HG03432 (cell line): Measurements from ENCODE around the gene NKD1.
"Not testable (repeated sequence)": the region's sequence is repeated elsewhere in the genome, so short reads cannot be mapped to it uniquely, and the experiment has no call there.

ENCODE experiments used
- ATAC-seq: cut with Tn5 transposase; IDR thresholded peaks from one replicate; pipeline ENCODE4 v1.9.1; 2021; ENCODE audit warnings: mild to moderate bottlenecking, moderate library complexity; ENCODE audit not compliant: unreplicated experiment

The NKD1 gene, protein sequence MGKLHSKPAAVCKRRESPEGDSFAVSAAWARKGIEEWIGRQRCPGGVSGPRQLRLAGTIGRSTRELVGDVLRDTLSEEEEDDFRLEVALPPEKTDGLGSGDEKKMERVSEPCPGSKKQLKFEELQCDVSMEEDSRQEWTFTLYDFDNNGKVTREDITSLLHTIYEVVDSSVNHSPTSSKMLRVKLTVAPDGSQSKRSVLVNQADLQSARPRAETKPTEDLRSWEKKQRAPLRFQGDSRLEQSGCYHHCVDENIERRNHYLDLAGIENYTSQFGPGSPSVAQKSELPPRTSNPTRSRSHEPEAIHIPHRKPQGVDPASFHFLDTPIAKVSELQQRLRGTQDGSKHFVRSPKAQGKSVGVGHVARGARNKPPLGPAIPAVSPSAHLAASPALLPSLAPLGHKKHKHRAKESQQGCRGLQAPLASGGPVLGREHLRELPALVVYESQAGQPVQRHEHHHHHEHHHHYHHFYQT

DNA sequence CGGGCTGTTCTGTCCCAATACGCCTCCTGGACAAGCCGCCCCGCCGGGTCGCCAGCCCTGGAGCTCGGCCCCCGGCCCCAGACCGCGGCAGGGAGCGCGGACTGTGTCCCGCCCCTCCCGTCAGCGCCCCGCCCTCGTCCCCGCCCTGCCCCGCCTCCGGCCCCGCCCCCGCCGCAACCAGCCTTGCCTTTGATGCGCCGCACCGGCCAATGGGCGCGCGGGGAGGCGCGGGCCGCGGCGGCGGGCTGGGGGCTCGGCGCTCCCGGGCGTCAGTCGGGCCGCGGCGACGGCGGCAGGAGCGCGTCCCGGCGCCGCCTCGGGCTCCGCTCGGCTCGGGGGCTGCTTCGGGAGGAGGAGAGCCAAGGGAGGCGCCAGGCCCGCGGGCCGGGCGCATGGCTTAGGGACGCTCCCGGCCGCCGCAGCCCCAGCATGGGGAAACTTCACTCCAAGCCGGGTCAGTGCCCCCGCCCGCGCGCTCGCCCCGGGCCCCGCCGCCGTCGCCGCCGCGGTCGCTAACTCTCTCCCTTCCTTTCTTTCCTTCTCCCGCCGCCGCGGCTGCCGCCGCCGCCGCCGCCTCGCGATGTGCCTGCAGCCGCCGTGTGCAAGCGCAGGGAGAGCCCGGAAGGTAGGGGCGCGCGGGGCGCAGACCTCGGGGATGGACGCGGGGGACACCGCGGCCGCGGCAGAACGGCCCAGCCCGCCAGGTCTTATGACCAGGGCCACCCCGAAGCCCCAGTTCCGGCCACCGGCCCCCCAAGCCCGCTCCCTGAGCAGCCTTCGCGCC is at the start of gene NKD1:
Gene NKD1 (plus strand): TSS at position 272 of the 784 bp plus-strand sequence. CDS start 158 bp downstream, at position 430.
- ATAC-seq: peak; percentile 89

DNA sequence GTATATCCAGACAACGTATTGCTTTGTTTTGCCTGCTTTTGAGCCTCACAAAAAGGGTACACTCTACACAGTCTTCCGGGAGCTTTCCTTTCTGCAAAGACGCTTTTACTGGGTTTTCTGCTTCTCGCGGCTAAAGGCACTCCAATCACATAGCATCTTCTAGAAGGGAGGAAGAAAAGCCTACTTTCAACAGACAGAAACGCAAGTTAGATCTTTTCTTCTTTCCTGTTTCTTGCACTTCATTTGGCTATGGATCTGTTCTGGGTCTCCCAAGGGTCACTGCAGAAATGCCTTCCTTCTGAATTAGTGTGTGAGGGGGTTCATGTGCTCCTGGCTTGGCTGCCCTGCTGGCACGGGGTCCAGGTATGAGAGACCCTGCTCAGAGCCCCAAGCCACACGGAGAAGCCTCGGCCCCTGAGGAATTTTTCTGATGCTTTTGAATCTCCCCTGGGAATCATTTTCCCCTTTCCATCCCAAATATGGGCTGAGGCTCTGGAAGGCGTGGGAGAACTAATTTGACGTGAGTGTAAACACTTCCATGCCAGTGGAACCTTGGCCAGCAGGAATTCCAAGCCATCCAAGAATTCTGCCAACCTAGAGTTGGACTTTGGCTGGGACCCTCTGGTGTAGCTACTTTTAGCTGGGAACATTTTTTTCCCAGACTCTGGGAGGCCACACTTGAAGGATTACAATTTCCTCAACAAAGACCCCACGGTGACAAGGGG is 49.6 kb upstream of the NKD1 start:
- no peak for ATAC-seq

DNA sequence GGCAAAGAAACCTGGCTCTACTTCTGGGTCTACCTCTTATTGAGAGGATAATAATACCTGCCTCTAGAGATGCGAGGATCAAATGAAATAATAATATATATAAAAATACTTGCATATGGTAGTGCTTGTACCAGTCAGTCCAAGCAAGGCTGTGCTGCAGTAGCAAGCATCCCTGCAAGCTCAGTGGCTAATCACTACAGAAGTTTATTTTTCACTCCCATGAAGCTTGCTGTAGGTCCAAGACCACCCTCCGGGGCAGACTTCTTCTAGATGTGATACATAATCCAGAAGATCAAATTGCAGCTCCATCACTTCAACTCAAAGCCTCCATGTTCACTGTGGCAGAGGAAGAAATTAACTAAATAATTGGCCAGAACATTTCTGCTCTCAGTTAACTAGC is 48.9 kb upstream of the NKD1 start:
- no peak for ATAC-seq

DNA sequence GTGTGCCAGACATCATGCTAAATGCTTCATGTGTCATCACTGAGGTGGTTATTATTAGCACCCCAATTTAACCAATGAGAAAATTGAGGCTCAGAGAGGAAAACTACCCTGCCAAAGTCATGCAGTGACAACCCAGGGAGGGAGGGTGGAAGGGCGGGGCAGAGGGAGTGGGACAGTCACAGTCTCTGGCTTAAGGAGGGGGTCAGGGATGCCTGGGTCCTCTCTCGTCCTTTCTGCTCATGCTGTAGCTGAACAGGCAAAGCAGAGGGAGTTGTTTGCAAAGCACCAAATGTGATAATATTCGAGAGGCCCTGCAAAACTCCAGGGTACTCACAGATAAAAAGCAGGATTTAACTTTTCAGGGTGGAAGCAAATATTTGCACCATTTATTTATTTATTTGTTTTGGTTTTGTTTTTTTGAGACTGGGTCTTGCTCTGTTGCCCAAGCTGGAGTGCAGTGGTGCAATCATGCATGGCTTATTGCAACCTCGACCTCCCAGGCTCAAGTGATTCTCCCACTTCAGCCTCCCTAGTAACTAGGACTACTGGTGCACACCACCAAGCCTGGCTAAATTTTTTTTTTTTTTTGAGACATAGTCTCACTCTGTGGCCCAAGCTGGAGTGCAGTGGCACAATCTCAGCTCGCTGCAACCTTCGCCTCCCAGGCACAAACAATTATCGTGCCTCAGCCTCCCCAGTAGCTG is 47.9 kb upstream of the NKD1 start:
- no peak for ATAC-seq

DNA sequence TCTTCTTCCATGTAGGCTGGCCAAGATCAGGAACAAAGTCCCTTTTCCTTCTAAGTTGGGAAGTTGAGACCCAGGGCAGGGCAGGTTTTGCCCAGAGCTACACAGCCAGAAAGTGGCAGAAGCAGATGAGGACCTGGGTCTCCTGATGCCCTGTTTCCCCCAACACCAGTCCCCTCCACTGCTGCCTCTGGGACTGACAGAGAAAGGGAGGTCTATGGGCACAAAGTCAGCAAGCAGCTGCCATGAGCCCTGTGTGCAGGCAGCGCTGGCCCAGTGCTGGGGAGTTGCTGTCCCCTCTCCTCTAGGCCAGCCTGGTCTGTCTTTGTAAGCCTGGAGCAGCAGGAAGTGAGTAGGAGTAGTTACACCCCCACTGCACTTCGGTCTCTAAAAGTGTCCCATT is 46.9 kb upstream of the NKD1 start:
- ATAC-seq: no peak

DNA sequence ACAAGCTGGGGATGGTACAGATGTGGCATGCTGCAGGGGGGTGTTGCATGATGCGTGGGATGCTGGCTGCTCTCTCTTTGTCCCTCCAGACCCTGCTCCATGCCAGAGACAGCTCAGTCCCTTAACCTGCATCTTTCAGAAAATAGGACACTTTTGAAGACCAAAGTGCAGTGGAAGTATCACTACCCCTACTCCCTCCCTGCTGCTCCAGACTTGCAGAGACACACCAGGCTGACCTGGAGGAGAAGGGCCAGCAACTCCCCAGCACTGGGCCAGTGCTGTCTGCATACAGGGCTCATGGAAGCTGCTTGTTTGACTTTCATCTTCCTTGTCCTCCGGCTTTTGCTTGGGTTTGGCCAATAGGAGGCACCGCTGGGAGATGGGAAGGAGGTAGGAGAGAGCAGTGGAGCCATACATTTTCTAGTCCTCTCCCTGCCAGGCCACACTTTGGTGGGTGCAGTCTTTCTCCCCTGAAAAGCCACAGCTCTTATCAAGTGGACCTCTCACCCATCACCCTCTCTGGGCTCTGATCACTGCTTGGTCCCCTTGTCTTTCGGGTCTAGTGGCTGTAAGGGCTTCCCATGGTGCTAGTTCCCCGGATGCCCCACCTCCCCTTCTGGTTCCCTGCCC is 46.1 kb upstream of the NKD1 start:
- ATAC-seq: no peak

DNA sequence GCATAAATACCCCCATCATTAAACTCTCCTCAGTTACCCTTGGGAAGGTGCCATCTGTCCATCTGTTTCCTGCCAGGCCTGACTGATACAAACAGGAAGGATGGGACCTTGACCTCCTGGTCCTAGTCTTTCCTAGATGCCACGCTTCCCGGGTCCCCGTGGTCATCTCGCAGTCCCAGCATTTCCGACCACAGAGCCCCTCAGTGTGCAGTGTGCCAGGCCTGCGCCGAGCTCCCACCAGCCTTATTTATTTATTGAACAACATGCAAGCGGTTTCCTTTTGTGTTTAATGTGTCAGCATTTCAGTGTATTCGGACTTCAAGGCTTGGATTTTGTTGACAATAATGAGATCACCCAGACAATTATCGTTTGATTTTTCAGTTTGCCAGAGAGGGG is 45.6 kb upstream of the NKD1 start:
- ATAC-seq: no peak

DNA sequence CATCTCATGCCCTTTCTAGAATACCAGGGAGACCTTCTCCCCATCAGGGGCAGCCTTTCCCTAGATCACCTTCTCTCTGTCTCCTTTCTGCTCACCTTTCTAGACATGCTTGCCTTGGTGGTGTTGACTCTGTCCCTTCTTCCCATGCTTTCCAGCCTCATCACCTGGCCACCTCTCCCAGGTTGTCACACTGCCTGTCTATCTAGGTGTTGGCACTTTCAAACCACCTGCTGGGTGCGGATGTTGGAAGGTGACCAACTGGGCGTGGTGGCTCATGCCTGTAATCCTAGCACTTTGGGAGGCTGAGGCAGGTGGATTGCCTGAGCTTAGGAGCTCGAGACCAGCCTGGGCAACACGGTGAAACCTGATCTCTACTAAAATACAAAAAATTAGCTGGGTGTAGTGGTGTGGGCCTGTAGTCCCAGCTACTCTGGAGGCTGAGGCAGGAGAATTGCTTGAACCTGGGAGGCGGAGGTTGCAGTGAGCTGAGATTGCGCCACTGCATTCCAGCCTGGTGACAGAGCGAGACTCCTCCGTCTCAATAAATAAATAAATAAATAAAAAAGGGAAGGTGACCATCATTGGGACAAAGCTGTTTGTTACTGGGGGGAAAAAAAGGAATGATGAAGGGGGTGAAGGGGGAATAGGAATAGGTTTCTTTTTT is 44.2 kb upstream of the NKD1 start:
- ATAC-seq: not testable (repeated sequence)

DNA sequence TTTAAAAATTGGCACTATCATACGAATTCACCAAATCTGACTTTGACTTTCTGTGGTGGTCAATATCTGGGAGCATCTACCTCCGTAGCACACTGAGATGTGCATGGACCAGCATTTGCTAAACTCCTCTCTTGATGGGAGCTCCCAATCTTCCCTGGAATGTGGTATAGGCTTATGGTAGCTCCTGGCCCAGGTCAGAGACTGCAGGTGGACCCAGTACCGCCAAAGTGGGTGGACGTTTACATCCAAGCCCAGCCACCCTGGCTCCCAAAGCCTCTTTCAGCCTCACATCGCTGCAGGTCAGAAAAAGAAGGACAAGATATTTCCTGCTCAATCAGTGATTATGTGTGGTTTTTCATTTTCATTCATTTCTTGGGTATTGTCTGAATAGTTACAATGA is 43.1 kb upstream of the NKD1 start:
- ATAC-seq: no peak

DNA sequence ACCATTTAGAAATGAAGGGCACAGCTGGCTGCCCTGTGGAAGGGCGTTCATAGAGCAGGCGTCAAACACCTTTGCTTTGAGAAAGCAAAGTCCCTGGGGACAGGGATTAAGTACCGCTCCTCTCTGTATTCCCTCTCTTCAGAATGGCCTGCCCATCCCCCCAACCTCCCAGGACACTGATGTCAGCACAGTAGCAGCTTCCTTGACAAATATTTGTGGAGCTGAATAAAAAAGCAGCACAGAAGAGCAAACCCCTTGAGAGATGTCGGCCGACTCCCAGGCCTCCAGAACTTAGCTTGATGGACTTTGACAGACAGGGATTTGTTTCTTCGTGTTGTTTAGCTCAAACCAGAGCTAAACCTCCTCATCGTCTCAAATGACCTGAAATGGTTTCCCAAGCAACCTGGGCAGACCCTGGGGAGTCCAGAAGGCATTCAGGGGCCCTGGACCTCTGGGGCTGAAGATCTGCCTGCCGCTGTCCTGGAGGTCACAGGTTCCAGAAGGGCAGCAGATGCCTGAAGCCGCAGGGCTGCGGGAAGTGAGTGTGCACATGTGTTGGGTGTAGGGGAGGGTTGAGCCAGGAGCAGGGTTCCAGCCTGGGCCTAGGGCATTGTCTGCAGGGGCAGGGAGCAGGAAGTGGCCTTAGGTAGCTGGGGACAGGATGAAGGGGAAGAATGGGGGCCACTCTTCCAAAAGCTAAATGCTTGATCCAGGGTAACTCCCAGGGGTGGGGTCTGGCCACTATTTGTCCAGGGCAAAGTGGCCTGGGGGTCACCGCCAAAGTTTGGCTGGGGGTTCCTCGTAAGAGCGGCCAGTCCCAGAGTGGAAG is 42.3 kb upstream of the NKD1 start:
- no peak for ATAC-seq

DNA sequence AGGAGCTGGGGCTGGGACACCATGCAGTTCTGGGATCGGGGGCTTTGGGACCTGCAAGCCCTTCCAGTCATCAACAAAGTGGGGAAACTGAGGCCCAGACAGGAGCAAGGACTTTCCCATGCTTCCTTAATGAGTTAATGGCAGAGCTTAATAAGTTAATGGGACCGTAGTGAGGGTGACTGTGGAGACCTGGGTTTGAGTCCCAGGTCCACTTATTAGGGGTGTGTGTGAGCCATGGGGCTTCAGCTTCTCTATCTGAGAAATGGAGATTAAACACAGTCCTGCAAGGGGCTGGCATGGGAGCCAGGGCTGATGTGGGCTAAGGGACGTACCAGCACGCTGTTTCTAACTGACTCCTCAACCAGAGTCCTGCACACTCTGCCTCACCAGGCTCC is 41.7 kb upstream of the NKD1 start:
- ATAC-seq: no peak

DNA sequence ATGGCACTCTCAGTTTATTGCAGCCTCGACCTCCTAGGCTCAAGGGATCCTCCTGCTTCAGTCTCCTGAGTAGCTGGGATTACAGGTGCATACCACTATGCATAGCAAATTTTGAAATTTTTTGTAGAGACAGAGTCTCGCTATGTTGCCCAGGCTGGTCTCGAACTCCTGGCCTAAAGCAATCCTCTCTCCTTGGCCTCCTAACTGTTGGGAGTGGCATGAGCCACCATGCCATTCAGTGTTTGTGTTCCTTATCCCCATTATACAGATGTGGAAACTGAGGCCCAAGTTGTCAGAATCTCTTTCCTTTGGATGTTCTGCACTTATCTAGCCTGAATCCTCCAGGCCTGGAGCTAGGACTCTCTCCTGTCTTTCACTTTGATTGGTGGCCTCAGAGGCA is 40.8 kb upstream of the NKD1 start:
- ATAC-seq: no peak

DNA sequence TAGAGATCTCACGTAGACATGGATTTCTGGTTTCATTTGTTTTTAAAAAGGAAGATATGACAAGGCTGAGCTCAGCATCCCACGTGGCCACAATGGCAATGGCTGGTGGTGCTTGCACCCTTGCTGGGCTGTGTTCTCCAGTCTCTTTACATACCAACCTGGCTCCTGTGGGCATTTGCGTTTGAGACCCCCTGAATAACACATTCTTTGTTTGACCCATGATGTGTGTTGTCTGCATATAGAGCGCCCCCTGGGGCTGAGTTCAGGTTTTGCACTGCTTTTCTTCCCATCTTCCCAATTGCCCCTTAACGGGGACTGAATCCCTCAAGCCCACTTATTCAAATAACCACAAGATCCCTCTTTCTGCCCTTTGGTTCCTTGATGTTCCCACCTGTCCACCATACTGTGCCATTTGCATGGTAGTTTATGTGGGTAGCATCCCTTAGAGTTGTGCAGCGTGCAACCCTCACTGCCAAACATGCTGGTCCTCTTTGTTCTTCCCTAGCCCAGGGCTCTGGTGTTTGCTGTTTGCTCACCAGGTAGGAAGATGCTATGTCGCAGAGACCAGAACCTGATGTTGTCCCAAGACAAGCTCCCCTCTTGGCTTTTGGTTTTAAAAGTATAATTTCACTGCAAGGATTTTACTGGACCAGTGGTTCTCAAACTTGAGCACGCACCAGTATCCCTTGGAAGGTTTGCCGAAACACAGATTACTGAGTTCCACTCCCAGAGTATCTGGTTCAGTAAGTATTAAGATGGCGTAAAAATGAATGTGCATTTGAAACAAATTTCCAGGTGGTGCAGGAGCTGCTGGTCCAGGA is 38.5 kb upstream of the NKD1 start:
- ATAC-seq: no peak

DNA sequence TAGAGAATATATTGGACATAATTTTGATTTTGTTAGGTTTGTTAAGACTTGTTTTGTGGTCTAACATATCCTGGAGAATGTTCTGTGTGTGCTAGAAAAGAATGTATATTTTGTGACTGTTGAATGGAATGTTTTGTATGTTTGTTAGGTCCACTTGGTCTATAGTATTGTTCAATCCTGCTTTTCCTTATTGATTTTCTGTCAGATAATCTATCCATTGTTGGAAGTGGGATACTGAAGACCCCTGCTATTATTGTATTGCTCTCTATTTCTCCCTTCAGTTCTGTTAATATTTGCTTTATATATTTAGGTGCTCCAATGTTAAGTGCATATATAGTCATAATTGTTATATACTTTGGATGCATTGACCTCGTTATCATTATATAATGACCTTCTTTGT is 33.0 kb upstream of the NKD1 start:
- no peak for ATAC-seq

DNA sequence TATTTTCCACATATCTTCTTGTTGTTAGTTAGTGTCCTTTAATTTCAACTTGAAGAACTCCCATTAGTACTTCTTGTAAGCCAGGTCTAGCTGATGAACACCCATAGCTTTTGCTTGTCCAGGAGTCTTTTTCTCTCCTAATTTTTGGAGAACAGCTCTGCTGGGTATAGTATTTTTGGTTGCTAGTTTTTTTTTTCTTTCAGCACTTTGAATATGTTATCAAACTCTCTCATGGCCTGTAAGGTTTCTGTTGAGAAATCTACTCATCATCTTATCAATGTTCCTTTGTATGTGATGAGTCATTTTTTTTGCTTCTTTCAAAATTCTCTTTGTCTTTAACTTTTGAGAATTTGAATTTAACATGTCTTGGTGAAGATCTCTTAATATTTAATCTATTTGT is 31.8 kb upstream of the NKD1 start:
- ATAC-seq: no peak

DNA sequence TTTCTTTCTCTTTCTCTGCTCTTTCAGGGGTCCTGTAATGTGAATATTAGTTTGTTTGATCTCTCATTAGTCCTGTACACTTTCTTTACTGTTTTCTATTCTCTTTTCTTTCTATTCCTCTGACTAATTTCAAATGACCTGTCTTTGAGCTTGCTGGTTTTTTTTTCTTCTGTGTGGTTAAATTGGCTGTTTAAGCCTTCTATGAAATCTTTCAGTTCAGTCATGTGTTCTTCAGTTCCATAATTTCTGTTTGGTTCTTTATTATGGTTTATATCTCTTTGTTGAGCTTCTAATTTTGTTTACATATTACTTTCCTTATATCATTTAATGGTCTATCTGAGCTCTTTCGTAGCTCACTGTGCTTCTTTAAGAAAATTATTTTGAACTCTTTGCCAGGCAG is 31.3 kb upstream of the NKD1 start:
- no peak for ATAC-seq

DNA sequence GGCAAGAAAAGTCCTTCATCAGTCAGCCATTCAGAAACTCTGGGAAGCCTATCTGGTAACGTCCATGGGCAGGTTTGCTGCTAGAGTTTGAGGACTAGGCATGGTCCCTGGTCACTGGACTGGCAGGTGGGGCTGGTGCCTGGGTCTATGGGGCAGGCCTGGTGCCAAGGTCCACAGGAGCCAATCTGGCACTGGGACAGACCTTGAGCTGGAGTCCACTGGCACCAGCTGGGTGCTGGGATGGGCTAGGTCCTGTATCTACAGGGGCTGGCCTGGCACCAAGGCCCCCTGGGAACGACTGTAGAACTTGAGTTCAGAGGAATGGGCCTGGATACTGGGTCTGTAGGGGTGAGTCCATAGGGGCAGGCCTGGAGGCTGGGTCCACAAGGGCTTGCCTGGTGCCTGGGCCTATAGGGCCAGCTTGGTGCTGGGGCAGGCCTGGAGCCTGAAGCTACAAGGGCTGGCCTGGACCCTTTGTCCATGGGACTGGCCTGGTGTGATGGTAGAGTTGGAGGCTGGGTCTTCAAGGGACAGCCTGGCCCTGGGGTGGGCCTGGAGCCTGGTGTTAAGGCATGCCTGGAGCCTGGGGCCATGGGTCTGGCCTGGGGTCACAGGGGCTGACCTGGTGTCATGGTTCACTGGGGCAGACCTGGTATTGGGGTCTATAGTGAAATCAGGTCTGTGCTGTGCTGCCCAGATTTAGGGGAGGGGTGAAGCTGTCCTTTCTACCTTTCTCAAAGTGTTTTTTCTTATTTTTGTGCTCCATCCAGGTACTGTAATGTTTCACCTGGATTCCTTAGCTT is 30.5 kb upstream of the NKD1 start:
- no peak for ATAC-seq
